GM23248 (cell line): Measurements from ENCODE around the gene UBE2V1.

Source experiments
- EZH2 ChIP-seq: fragments of 200-600 bp; sonication (generic); IDR thresholded peaks from 2 replicates; pipeline ENCODE4 v1.6.1; 2018; ENCODE audit warnings: antibody characterized with exemption, mild to moderate bottlenecking; ENCODE audit not compliant: insufficient read depth, poor library complexity, severe bottlenecking
- EZH2phosphoT487 ChIP-seq: fragments of 200-600 bp; sonication (generic); IDR thresholded peaks from 2 replicates; pipeline ENCODE4 v1.6.1; 2018; ENCODE audit warnings: antibody characterized with exemption, moderate library complexity, mild to moderate bottlenecking, low read depth; ENCODE audit not compliant: insufficient read depth

GRCh38 chr20:50149481-50150254 lies 36.7 kb upstream of the UBE2V1 start:
- TF ChIP-seq EZH2phosphoT487 (no peak), EZH2 (no peak)
